Left ventricle myocardium superior (tissue), 1 donor: ENCODE data around the gene LIM2. TPM values are rescaled to one million over a fixed set of nuclear protein-coding genes. Genes with fewer than 3 reads are reported as not detected.
A peak's percentile ranks its signal among the peaks of the same experiment; 100 is the strongest.

Experiments used
- ATAC-seq: fragments of 200-7000 bp; cut with Tn5 transposase; one replicate; pipeline ENCODE4 v1.9.1; 2020; ENCODE audit warnings: mild to moderate bottlenecking, moderate library complexity
- DNase-seq: peaks from one replicate; pipeline ENCODE4 v3.0.0-alpha.2; 2020
- intact Hi-C: fragments of 100-400 bp; cut with micrococcal nuclease; formaldehyde crosslinking; loops from one replicate; pipeline ENCODE4 v1.11.0; 2022
- total RNA-seq: library from RNA; stranded (reverse); fragmentation: NEBNext Ultra II Directional; extraction: Animal tissue kit (Norgen Biotek cat#: 25700); gene quantifications from one replicate; pipeline ENCODE4 v1.2.1, GENCODE V29; 2021
- donor health status: DM: no; HTN: yes; CAD: no; lungs with severe emphysema.

Gene LIM2
- total RNA-seq, 1 donor from 2014 or later: not detected

GRCh38 chr19:51345076-51345620 is 42.6 kb downstream of the LIM2 start:
- DNase-seq (no peak), ATAC-seq (no peak)
- intact Hi-C loops: no loop called here

GRCh38 chr19:51342631-51343569 is 44.9 kb downstream of the LIM2 start:
- DNase-seq (no peak), ATAC-seq (no peak)
- intact Hi-C loops: no loop called here

- ATAC-seq (no peak), DNase-seq (no peak)
- intact Hi-C loops: no loop called here
These were observed 45.7 kb downstream of the LIM2 start, which contains the start of gene VSIG10L for GRCh38 chr19:51341976-51342580. Gene VSIG10L, minus strand, starts transcription at chr19:51342139. Its CDS starts 15 bp downstream, at chr19:51342124.

- no peak for ATAC-seq
- DNase-seq: no peak
- intact Hi-C loops: no loop called here
These were observed 46.7 kb downstream of the LIM2 start for GRCh38 chr19:51341066-51341465.

GRCh38 chr19:51339687-51340656 is 47.8 kb downstream of the LIM2 start:
- DNase-seq (peak; percentile 98), ATAC-seq (peak; percentile 96)
- intact Hi-C loops: loop anchor here (10.0 kb wide), 1 partner anchor 95 kb away; no protein-coding TSS in a partner anchor

- intact Hi-C loops: loop anchor here (10.0 kb wide), 1 partner anchor 96 kb away; no protein-coding TSS in a partner anchor
- ATAC-seq: no peak
These were observed 48.5 kb downstream of the LIM2 start for GRCh38 chr19:51339313-51339686.

GRCh38 chr19:51338563-51339312 is 49.0 kb downstream of the LIM2 start:
- ATAC-seq: peak; percentile 78
- peak; percentile 89 for DNase-seq
- intact Hi-C loops: loop anchor here (10.0 kb wide), 1 partner anchor 96 kb away; no protein-coding TSS in a partner anchor

More at GRCh38 chr19:51339313-51339686, 48.5 kb downstream of the LIM2 start:
- DNase-seq: no peak

GRCh38 chr19:51337861-51338562 is 49.8 kb downstream of the LIM2 start:
- intact Hi-C loops: loop anchor here (10.0 kb wide), 1 partner anchor 97 kb away; no protein-coding TSS in a partner anchor
- no peak for ATAC-seq
- DNase-seq: no peak

- no peak for DNase-seq
- ATAC-seq: no peak
- intact Hi-C loops: loop anchor here (10.0 kb wide), 1 partner anchor 98 kb away; no protein-coding TSS in a partner anchor
These were observed 50.5 kb downstream of the LIM2 start for GRCh38 chr19:51337141-51337860.

GRCh38 chr19:51333836-51334460 is 53.8 kb downstream of the LIM2 start:
- DNase-seq (no peak), ATAC-seq (no peak)
- intact Hi-C loops: loop anchor here (10.0 kb wide), 1 partner anchor 101 kb away; no protein-coding TSS in a partner anchor

- intact Hi-C loops: loop anchor here (10.0 kb wide), 1 partner anchor 103 kb away; no protein-coding TSS in a partner anchor
- DNase-seq (no peak), ATAC-seq (no peak)
These were observed 56.1 kb downstream of the LIM2 start for GRCh38 chr19:51331716-51332115.

- no peak for ATAC-seq
These were observed 56.6 kb downstream of the LIM2 start for GRCh38 chr19:51331193-51331592.

GRCh38 chr19:51330366-51330765 is 57.4 kb downstream of the LIM2 start:
- no peak for ATAC-seq
- no peak for DNase-seq
- intact Hi-C loops: loop anchor here (10.0 kb wide), 1 partner anchor 104 kb away; no protein-coding TSS in a partner anchor

More at GRCh38 chr19:51331193-51331592, 56.6 kb downstream of the LIM2 start:
- intact Hi-C loops: loop anchor here (10.0 kb wide), 1 partner anchor 104 kb away; no protein-coding TSS in a partner anchor
- no peak for DNase-seq
